Measurements from ENCODE around the gene ECD.

ECD gene

GRCh38 chr10:73088304-73088703 is 79.5 kb downstream of the ECD start:
- Histone ChIP-seq H3K9me3 (ENCODE audit: insufficient read depth, low read length, severe bottlenecking) (no peaks in the 10 kb centered on the region), H3K4me1 (ENCODE audit: insufficient read depth, low read length) (0 out of 2 replicates have a peak, but pooled peaks cover 7% of the 10 kb centered on the region), H3K4me2 (ENCODE audit: insufficient read depth, low read length) (no peak overlapping the region), H2AFZ (ENCODE audit: low read depth, low read length) (no peak overlapping the region), H3K4me3 (ENCODE audit: low read depth in 1 of 2, low read length in 2 of 2) (no peak overlapping the region), H3K27ac (ENCODE audit: low read length) (no peak overlapping the region), H3K27me3 (ENCODE audit: insufficient read depth, low read length, poor library complexity) (no peaks in the 10 kb centered on the region), H3K9ac (ENCODE audit: low read depth, low read length) (no peak overlapping the region), H4K20me1 (ENCODE audit: insufficient read depth, low read length) (peaks cover 26% of the 10 kb centered on the region), H3K36me3 (ENCODE audit: insufficient read depth, low read length) (no peaks in the 10 kb centered on the region), H3K79me2 (ENCODE audit: insufficient read depth, low read length) (peaks cover 95% of the 10 kb centered on the region)
- DNase-seq: no peak
- TF ChIP-seq CTCF (IDR thresholded peaks at IDR 0.05; ENCODE audit: borderline replicate concordance, extremely low read depth, low read length, poor library complexity, severe bottlenecking): no peak
- TF ChIP-seq EZH2 (IDR thresholded peaks at IDR 0.05; ENCODE audit: borderline replicate concordance, low read depth, low read length, severe bottlenecking): no peak
- ATAC-seq (ENCODE audit: insufficient read depth, low read depth): no peak

GRCh38 chr10:73086816-73087215 is 81.0 kb downstream of the ECD start:
- Histone ChIP-seq H3K9ac (ENCODE audit: low read depth, low read length) (no peak overlapping the region), H3K4me2 (ENCODE audit: insufficient read depth, low read length) (no peak overlapping the region), H3K4me1 (ENCODE audit: insufficient read depth, low read length) (no peaks in the 10 kb centered on the region), H3K36me3 (ENCODE audit: insufficient read depth, low read length) (no peaks in the 10 kb centered on the region), H2AFZ (ENCODE audit: low read depth, low read length) (no peak overlapping the region), H3K79me2 (ENCODE audit: insufficient read depth, low read length) (peaks cover 94% of the 10 kb centered on the region), H4K20me1 (ENCODE audit: insufficient read depth, low read length) (peaks cover 26% of the 10 kb centered on the region), H3K27me3 (ENCODE audit: insufficient read depth, low read length, poor library complexity) (no peaks in the 10 kb centered on the region), H3K27ac (ENCODE audit: low read length) (no peak overlapping the region), H3K4me3 (ENCODE audit: low read depth in 1 of 2, low read length in 2 of 2) (no peak overlapping the region), H3K9me3 (ENCODE audit: insufficient read depth, low read length, severe bottlenecking) (no peaks in the 10 kb centered on the region)
- TF ChIP-seq CTCF (IDR thresholded peaks at IDR 0.05; ENCODE audit: borderline replicate concordance, extremely low read depth, low read length, poor library complexity, severe bottlenecking) (no peak), EZH2 (IDR thresholded peaks at IDR 0.05; ENCODE audit: borderline replicate concordance, low read depth, low read length, severe bottlenecking) (no peak)
- ATAC-seq (ENCODE audit: insufficient read depth, low read depth): no peak
- no peak for DNase-seq

GRCh38 chr10:73084209-73084608 is 83.6 kb downstream of the ECD start:
- Histone ChIP-seq H3K36me3 (ENCODE audit: insufficient read depth, low read length) (no peaks in the 10 kb centered on the region), H3K9ac (ENCODE audit: low read depth, low read length) (no peak overlapping the region), H4K20me1 (ENCODE audit: insufficient read depth, low read length) (peaks cover 24% of the 10 kb centered on the region; the same call in 1 of the 2 replicates), H3K27ac (ENCODE audit: low read length) (no peak overlapping the region), H3K4me3 (ENCODE audit: low read depth in 1 of 2, low read length in 2 of 2) (no peak overlapping the region), H3K4me1 (ENCODE audit: insufficient read depth, low read length) (no peaks in the 10 kb centered on the region), H3K79me2 (ENCODE audit: insufficient read depth, low read length) (peaks cover 89% of the 10 kb centered on the region), H3K4me2 (ENCODE audit: insufficient read depth, low read length) (no peak overlapping the region), H3K27me3 (ENCODE audit: insufficient read depth, low read length, poor library complexity) (no peaks in the 10 kb centered on the region), H3K9me3 (ENCODE audit: insufficient read depth, low read length, severe bottlenecking) (no peaks in the 10 kb centered on the region), H2AFZ (ENCODE audit: low read depth, low read length) (no peak overlapping the region)
- no peak for TF ChIP-seq CTCF (IDR thresholded peaks at IDR 0.05; ENCODE audit: borderline replicate concordance, extremely low read depth, low read length, poor library complexity, severe bottlenecking)
- ATAC-seq (ENCODE audit: insufficient read depth, low read depth): no peak
- DNase-seq: no peak
